Subcutaneous abdominal adipose tissue (tissue), 5 donors: ENCODE measurements around the gene ETV6.
"Not testable (repeated sequence)": the region's sequence is repeated elsewhere in the genome, so short reads cannot be mapped to it uniquely, and the experiment has no call there.

Experiments used
- H3K27ac ChIP-seq: one replicate; pipeline ENCODE4 v1.7.0; 2013; ENCODE audit warnings: low read depth, mild to moderate bottlenecking, inconsistent platforms, low read length, moderate library complexity
- H3K27me3 ChIP-seq, 5 donors: one replicate each; pipeline ENCODE4 v1.7.0; 2013; ENCODE audit warnings: low read length in 5 of 5, inconsistent platforms in 1 of 5; ENCODE audit not compliant: control insufficient read depth in 5 of 5, insufficient read depth in 4 of 5
- H3K36me3 ChIP-seq, 5 donors: one replicate each; pipeline ENCODE4 v1.7.0; 2013; ENCODE audit warnings: low read length in 5 of 5; ENCODE audit not compliant: control insufficient read depth in 5 of 5, insufficient read depth in 5 of 5
- H3K4me1 ChIP-seq, 5 donors: one replicate each; pipeline ENCODE4 v1.7.0; 2013; ENCODE audit warnings: low read length in 5 of 5, mild to moderate bottlenecking in 3 of 5, moderate library complexity in 1 of 5; ENCODE audit not compliant: control insufficient read depth in 5 of 5, insufficient read depth in 5 of 5
- H3K4me3 ChIP-seq, 5 donors: one replicate each; pipeline ENCODE4 v1.7.0; 2013; ENCODE audit warnings: low read length in 5 of 5, low read depth in 1 of 5
- H3K9ac ChIP-seq, 5 donors: one replicate each; pipeline ENCODE4 v1.7.0; 2013; ENCODE audit warnings: low read length in 5 of 5, mild to moderate bottlenecking in 4 of 5, moderate library complexity in 3 of 5
- H3K9me3 ChIP-seq, 5 donors: one replicate each; pipeline ENCODE4 v1.7.0; 2013; ENCODE audit warnings: low read length in 5 of 5; ENCODE audit not compliant: control insufficient read depth in 5 of 5
- donor health status: healthy.
- donor health status: healthy.
- donor health status: healthy.
- donor health status: healthy.
- donor health status: healthy.

ETV6 gene

DNA sequence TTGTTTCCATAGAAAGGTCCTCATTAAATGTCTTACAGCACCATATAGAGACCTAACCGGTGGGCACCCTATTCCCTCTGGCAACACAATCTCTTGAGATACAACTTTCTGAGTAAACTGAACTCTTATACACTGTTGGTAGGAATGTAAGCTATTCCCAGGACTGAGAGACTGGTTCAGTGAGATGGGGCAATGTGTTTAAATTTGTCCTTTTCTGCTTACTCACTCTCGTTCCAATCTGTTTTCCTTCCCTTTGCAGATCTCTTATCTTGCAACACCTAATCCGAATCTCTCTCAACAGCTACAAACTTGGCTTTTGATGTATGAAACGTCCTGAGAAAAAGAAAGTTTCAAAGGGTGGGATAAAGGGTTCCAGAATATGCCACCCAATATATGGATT, 26.1 kb upstream of the ETV6 start:
- Histone ChIP-seq H3K9me3 (peaks cover 0 to 3% (median 0%) of the 10 kb centered on the region in 5 donors), H3K27ac (no peak overlapping the region), H3K4me3 (no peak overlapping the region), H3K36me3 (no peaks in the 10 kb centered on the region), H3K4me1 (peaks cover 0 to 4% (median 0%) of the 10 kb centered on the region in 5 donors), H3K27me3 (no peaks in the 10 kb centered on the region), H3K9ac (no peak overlapping the region)

DNA sequence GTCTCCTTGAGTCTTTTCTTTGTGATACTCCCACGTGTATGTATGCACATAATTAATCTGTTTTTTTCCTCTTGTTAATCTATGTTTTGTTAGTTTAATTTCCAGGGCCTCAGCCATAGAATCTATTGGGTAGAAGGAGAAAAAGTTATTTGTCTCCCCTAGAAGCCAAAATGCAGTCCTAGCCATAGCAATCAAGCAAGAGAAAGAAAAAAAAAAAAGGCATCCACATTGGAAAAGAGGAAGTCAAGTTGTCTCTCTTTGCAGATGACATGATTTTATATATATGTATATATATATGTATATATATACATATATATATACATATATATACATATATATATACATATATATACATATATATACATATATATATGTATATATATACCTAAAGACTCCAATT, 25.4 kb upstream of the ETV6 start:
- Histone ChIP-seq H3K9me3 (peaks cover 0 to 3% (median 0%) of the 10 kb centered on the region in 5 donors), H3K27me3 (no peaks in the 10 kb centered on the region), H3K27ac (no peak overlapping the region)

DNA sequence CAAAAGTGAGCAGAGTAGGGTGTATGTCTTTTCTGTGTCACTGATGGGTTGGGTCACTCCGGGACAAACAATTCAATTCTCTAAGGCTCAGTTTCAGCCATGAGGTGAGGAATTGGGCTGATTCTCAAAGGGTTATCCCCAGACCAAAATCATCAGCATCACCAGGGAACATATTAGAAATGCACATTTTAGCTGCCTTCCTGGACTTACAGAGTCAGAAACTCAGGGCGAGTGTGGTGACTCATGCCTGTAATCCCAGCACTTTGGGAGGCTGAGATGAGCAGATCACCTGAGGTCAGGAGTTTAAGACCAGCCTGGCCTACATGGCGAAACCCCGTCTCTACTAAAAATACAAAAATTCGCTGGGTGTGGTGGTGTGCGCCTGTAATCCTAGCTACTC, 21.8 kb upstream of the ETV6 start:
- not testable (repeated sequence) for H3K4me3 ChIP-seq, H3K9me3 ChIP-seq, H3K4me1 ChIP-seq, H3K9ac ChIP-seq, H3K36me3 ChIP-seq, H3K27me3 ChIP-seq, H3K27ac ChIP-seq

More for the DNA sequence above, 25.4 kb upstream of the ETV6 start:
- no peak overlapping the region for H3K4me3 ChIP-seq
- peaks cover 0 to 4% (median 0%) of the 10 kb centered on the region in 5 donors for H3K4me1 ChIP-seq
- H3K9ac ChIP-seq: no peak overlapping the region
- H3K36me3 ChIP-seq: no peaks in the 10 kb centered on the region

DNA sequence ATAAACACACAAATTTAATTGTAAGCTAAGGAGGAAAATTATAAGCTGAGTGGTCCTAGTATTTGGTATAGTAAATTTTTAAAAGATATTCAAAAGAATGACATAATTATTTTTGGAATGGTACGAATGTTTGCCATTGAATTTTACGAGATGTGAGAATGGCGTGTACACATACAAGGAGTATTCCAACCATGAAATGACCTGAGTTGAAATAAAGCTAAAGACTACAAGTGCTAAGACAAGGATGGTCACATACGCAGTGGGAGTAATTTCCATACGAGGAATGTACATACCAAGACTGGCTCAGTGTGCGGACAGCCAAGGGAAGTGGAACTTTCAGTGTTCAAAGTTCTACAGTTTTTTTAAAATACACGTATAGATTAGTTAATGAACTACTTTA, 21.1 kb upstream of the ETV6 start:
- no peak overlapping the region for H3K27ac ChIP-seq

DNA sequence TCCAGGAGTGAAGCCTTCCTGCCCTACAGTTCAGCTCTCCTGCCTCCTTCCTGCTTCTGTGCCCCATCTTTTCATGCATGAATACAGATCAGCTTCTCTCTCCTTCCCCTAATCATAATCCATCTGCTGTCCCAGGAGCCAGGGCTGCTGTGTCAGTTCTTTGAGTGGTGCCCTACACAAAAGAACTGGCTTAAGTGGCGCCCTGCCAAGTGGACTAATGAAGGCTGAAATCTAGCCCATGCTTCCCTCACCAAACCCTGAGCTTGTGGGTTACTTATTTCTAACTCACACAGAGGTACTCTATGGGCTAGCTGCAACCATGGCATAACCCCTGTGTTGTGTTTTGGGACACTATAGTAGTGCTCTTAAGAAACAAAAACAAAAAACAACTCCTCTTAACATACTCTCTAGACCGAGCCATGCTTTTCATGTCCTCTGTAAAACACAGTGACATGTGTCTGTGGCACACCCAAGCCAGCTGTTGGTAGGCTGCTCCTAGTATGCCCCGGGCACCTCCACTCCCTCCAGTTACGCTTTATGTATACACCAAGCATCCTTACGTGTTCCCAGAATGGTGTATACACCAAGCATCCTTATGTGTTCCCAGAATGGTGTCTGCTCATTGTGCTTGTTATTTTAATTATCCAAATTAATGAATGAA, 19.3 kb upstream of the ETV6 start:
- no peak overlapping the region for H3K27ac ChIP-seq

More for the DNA sequence above, 21.1 kb upstream of the ETV6 start:
- Histone ChIP-seq H3K4me1 (no peaks in the 10 kb centered on the region), H3K4me3 (no peak overlapping the region), H3K9ac (no peak overlapping the region), H3K27me3 (no peaks in the 10 kb centered on the region), H3K9me3 (peaks cover 0 to 3% (median 0%) of the 10 kb centered on the region in 5 donors), H3K36me3 (no peaks in the 10 kb centered on the region)

DNA sequence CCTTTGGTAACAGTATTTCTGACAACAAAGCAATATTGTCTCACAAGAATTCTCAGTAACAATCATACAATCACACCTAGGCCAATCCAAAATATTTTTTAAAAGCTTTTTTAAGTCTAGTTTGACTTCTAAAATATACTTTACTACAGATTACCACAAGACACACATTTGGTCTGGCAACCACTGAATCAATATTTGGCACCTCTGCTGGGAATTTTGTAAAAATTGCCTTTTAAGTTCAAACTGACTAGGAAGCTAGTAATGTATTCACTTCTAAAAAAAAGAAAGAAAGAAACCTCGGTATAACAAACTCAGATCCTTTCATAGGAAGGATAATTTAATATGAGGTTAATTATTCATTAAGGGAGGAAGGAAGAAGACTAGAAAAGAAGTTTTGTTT, 18.2 kb upstream of the ETV6 start:
- no peaks in the 10 kb centered on the region for H3K4me1 ChIP-seq

More for the DNA sequence above, 19.3 kb upstream of the ETV6 start:
- no peaks in the 10 kb centered on the region for H3K9me3 ChIP-seq
- no peak overlapping the region for H3K4me3 ChIP-seq
- H3K4me1 ChIP-seq: no peaks in the 10 kb centered on the region
- no peaks in the 10 kb centered on the region for H3K36me3 ChIP-seq
- no peaks in the 10 kb centered on the region for H3K27me3 ChIP-seq
- H3K9ac ChIP-seq: no peak overlapping the region

DNA sequence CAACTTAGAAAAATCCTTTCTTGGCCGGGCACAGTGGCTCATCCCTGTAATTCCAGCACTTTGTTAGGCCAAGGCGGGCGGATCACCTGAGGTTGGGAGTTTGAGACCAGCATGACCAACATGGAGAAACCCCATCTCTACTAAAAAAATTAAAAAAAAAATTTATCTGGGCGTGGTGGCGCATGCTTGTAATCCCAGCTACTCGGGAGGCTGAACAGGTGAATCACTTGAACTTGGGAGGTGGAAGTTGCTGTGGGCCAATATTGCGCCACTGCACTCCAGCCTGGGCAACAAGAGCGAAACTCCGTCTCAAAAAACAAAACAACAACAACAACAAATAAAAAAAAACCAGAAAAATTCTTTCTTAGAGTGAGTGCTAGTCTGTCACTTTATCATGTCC, 17.6 kb upstream of the ETV6 start:
- H3K9me3 ChIP-seq, H3K4me3 ChIP-seq, H3K27me3 ChIP-seq, H3K9ac ChIP-seq, H3K27ac ChIP-seq, H3K36me3 ChIP-seq, H3K4me1 ChIP-seq: not testable (repeated sequence)

More for the DNA sequence above, 18.2 kb upstream of the ETV6 start:
- Histone ChIP-seq H3K9me3 (peaks cover 0 to 4% (median 3%) of the 10 kb centered on the region in 5 donors), H3K27ac (no peak overlapping the region), H3K9ac (no peak overlapping the region), H3K36me3 (no peaks in the 10 kb centered on the region), H3K4me3 (no peak overlapping the region), H3K27me3 (no peaks in the 10 kb centered on the region)

DNA sequence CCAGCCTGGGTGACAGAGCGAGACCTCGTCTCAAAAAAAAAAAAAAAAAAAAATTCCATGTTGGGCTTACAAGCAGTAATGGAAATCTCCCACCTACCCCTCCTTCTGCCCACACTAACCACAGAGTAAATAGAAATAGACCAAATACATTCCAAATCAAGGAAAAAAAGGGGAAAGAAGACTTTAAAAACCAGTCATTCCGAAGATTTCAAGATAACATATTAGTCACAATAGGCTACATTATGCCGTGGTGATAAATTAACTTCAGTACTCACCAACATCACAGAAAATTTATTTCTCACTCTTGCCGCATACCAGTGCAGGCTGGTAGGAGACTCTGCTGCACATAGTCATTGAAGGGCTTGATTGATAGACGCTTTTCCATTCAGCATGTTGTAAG, 15.5 kb upstream of the ETV6 start:
- H3K4me3 ChIP-seq: no peak overlapping the region
- peaks cover 0 to 5% (median 3%) of the 10 kb centered on the region in 5 donors for H3K9me3 ChIP-seq
- H3K36me3 ChIP-seq: no peaks in the 10 kb centered on the region
- no peaks in the 10 kb centered on the region for H3K27me3 ChIP-seq
- no peak overlapping the region for H3K9ac ChIP-seq
- H3K27ac ChIP-seq: no peak overlapping the region
- H3K4me1 ChIP-seq: no peaks in the 10 kb centered on the region

DNA sequence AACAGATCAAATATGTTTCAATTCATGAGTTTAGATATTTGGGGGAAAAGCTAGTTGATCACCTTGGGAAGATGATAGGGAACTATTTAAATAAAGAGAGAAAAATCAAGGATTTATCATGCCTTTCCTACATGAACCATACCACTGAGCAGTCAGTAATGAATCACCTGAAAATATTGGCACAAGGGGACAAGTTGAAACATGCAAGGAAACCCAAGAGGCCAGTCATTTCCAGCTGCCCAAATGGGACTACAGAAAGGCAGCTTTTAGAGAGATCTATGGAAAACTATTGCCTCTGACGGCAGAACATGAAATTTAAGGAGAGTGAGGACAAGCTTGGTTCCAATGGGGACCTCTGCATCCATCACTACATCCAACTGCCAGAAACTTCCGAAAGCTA, 14.1 kb upstream of the ETV6 start:
- no peaks in the 10 kb centered on the region for H3K27me3 ChIP-seq
- H3K27ac ChIP-seq: no peak overlapping the region
- H3K9ac ChIP-seq: no peak overlapping the region
- H3K36me3 ChIP-seq: no peaks in the 10 kb centered on the region
- H3K4me1 ChIP-seq: no peaks in the 10 kb centered on the region
- H3K9me3 ChIP-seq: peaks cover 0 to 5% (median 3%) of the 10 kb centered on the region in 5 donors
- no peak overlapping the region for H3K4me3 ChIP-seq

DNA sequence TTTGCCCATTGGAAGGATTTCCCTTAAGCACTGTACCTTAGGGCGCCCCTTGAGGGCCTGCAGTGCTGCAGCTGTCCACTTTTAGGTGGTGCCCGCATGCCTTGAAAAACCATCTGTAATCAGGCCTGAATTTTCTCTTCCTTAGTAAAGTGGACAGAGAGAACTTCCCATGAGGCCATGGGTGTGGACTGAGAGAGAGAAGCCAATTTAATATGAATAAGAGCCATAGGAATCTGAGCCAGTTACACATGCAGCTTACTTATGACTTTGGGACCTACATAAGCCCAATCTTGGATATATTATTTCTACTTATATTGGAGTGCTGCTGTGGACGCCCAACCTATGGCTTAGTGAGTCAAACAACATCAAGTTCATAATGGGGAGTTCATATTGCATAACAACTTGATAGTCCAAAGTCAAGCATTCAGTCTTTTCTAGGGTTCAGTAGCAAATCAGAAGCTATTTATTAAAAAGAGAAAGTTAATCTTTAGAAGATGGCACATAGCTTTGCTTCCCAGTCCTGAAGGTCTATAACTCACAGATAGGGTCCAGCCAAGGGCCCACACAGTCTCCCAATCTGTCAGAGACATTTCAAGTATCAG, 11.1 kb upstream of the ETV6 start:
- no peaks in the 10 kb centered on the region for H3K4me1 ChIP-seq
- H3K9ac ChIP-seq: no peak overlapping the region
- no peaks in the 10 kb centered on the region for H3K36me3 ChIP-seq
- H3K27ac ChIP-seq: no peak overlapping the region
- peak overlapping the region in 1 of 5 donors; percentile 6 for H3K4me3 ChIP-seq
- peaks cover 0 to 5% (median 3%) of the 10 kb centered on the region in 5 donors for H3K9me3 ChIP-seq
- H3K27me3 ChIP-seq: no peaks in the 10 kb centered on the region
